Breast epithelium (tissue), 4 donors: ENCODE measurements around the gene FAM221B. TPM values are rescaled to one million over a fixed set of nuclear protein-coding genes. Genes with fewer than 3 reads are reported as not detected.

Experiments
- DNase-seq, 2 donors: peaks; one replicate each; pipeline ENCODE4 v3.0.0-alpha.2; 2019; ENCODE audit warnings: low spot score in 2 of 2
- H3K27ac ChIP-seq, 2 donors: fragments of 200-600 bp; sonication (generic) in 1 of 2; one replicate each; pipeline ENCODE4 v1.5.1; 2016 to 2019; ENCODE audit warnings: mild to moderate bottlenecking in 1 of 2
- H3K27me3 ChIP-seq, 2 donors: fragments of 200-600 bp; sonication (generic) in 1 of 2; one replicate each; pipeline versions ENCODE4 v1.5.1 to v1.6.0; 2017 to 2019; ENCODE audit warnings: control low read depth in 1 of 2, mild to moderate bottlenecking in 1 of 2
- H3K36me3 ChIP-seq: fragments of 200-600 bp; one replicate; pipeline ENCODE4 v1.5.1; 2019
- H3K4me1 ChIP-seq, 2 donors: fragments of 200-600 bp; sonication (generic); one replicate each; pipeline ENCODE4 v1.5.1; 2016 to 2019; ENCODE audit warnings: control low read depth in 1 of 2
- H3K4me3 ChIP-seq, 3 donors: fragments of 200-600 bp; sonication (generic); 1 replicate in 2 of 3; 2 replicates in 1 of 3; pipeline ENCODE4 v1.5.1; 2016 to 2019; ENCODE audit warnings: mild to moderate bottlenecking in 3 of 3, moderate library complexity in 2 of 3
- H3K9me3 ChIP-seq, 2 donors: fragments of 200-600 bp; sonication (generic) in 1 of 2; one replicate each; pipeline ENCODE4 v1.5.1; 2016 to 2019; ENCODE audit warnings: control low read depth in 1 of 2
- CTCF ChIP-seq, 3 donors: fragments of 450-650 bp; IDR thresholded peaks; one replicate each; pipeline ENCODE4 v1.5.1; 2016 to 2017; ENCODE audit warnings: antibody characterized with exemption in 3 of 3, mild to moderate bottlenecking in 3 of 3, moderate library complexity in 3 of 3
- POLR2A ChIP-seq: fragments of 450-650 bp; IDR thresholded peaks from one replicate; pipeline ENCODE4 v1.6.1; 2016; ENCODE audit warnings: antibody characterized with exemption, mild to moderate bottlenecking, moderate library complexity
- POLR2AphosphoS5 ChIP-seq, 3 donors: sonication (generic); formaldehyde crosslinking; IDR thresholded peaks; one replicate each; pipeline ENCODE4 v1.6.1; 2017; ENCODE audit warnings: antibody characterized with exemption in 3 of 3
- intact Hi-C: fragments of 100-400 bp; cut with DNase I; formaldehyde crosslinking; loops from one replicate; pipeline ENCODE4 v1.15.1; 2023; ENCODE audit warnings: low total_unique reads
- total RNA-seq, 3 donors: library from RNA; depleted of rRNA; stranded (reverse); fragments of >200 nt; gene quantifications; one replicate each; pipeline ENCODE4 v1.1.0, GENCODE V29; 2016

The FAM221B gene
- total RNA-seq, 3 donors from 2014 or later, result 0.15 TPM; not detected in 2

- intact Hi-C loops, result loop anchor here (10.0 kb wide), 1 partner anchor 1900 kb away; no protein-coding TSS in a partner anchor
- H3K4me1 ChIP-seq, result peaks cover 4 to 16% of the 10 kb centered on the region in 2 donors
- H3K27me3 ChIP-seq, result no peaks in the 10 kb centered on the region
- H3K36me3 ChIP-seq, result no peaks in the 10 kb centered on the region
- DNase-seq, result no peak
- H3K27ac ChIP-seq, result peak overlapping the region; percentile 85 to 93
- no peak for TF ChIP-seq POLR2A
- no peak for TF ChIP-seq POLR2AphosphoS5 (IDR thresholded peaks at IDR 0.05)
- TF ChIP-seq CTCF (IDR thresholded peaks at IDR 0.05), result peak in 1 of 3 donors; percentile 17
- no peak overlapping the region for H3K4me3 ChIP-seq
- no peaks in the 10 kb centered on the region for H3K9me3 ChIP-seq
Observed at GRCh38 chr9:35835216-35835632, 6.7 kb upstream of the FAM221B start.

GRCh38 chr9:35834260-35835215, 6.0 kb upstream of the FAM221B start:
- H3K36me3 ChIP-seq, result no peaks in the 10 kb centered on the region

GRCh38 chr9:35832814-35833213, 4.3 kb upstream of the FAM221B start:
- no peak overlapping the region for H3K4me3 ChIP-seq
- H3K27ac ChIP-seq, result peak overlapping the region; percentile 85 to 93
- intact Hi-C loops, result loop anchor here (5.0 to 10.0 kb wide), 2 partner anchors 176 to 1902 kb away; partner anchors contain the start of genes CCDC107 and RMRP
- H3K27me3 ChIP-seq, result no peaks in the 10 kb centered on the region
- no peaks in the 10 kb centered on the region for H3K36me3 ChIP-seq
- no peak for TF ChIP-seq POLR2A
- TF ChIP-seq CTCF (IDR thresholded peaks at IDR 0.05), result no peak
- TF ChIP-seq POLR2AphosphoS5 (IDR thresholded peaks at IDR 0.05), result peak in 1 of 3 donors; percentile 8
- no peaks in the 10 kb centered on the region for H3K9me3 ChIP-seq
- DNase-seq, result peak; percentile 62
- H3K4me1 ChIP-seq, result peaks cover 4 to 16% of the 10 kb centered on the region in 2 donors

More at GRCh38 chr9:35834260-35835215, 6.0 kb upstream of the FAM221B start:
- no peak for DNase-seq
- H3K9me3 ChIP-seq, result no peaks in the 10 kb centered on the region
- H3K27ac ChIP-seq, result peak overlapping the region; percentile 85 to 93
- no peak overlapping the region for H3K4me3 ChIP-seq
- intact Hi-C loops, result loop anchor here (5.0 to 10.0 kb wide), 2 partner anchors 177 to 1900 kb away; partner anchors contain the start of genes CCDC107 and RMRP
- H3K27me3 ChIP-seq, result no peaks in the 10 kb centered on the region
- peaks cover 4 to 16% of the 10 kb centered on the region in 2 donors for H3K4me1 ChIP-seq
- TF ChIP-seq POLR2AphosphoS5 (IDR thresholded peaks at IDR 0.05) (no peak), CTCF (IDR thresholded peaks at IDR 0.05) (no peak), POLR2A (no peak)

- Histone ChIP-seq H3K9me3 (no peaks in the 10 kb centered on the region), H3K27ac (peak overlapping the region; percentile 85 to 93), H3K4me3 (no peak overlapping the region), H3K36me3 (no peaks in the 10 kb centered on the region), H3K4me1 (peaks cover 4 to 16% of the 10 kb centered on the region in 2 donors), H3K27me3 (no peaks in the 10 kb centered on the region)
- TF ChIP-seq CTCF (IDR thresholded peaks at IDR 0.05) (no peak), POLR2AphosphoS5 (IDR thresholded peaks at IDR 0.05) (no peak), POLR2A (no peak)
- no peak for DNase-seq
- intact Hi-C loops, result loop anchor here (5.0 to 10.0 kb wide), 2 partner anchors 174 to 1904 kb away; partner anchors contain the start of genes CCDC107 and RMRP
Observed at GRCh38 chr9:35831040-35831439, 2.5 kb upstream of the FAM221B start.

- Histone ChIP-seq H3K36me3 (no peaks in the 10 kb centered on the region), H3K27ac (peak overlapping the region; percentile 93 to 99), H3K4me3 (peak overlapping the region; percentile 65 to 89 (median 77)), H3K4me1 (peaks cover 4 to 16% of the 10 kb centered on the region in 2 donors), H3K27me3 (no peaks in the 10 kb centered on the region), H3K9me3 (no peaks in the 10 kb centered on the region)
- no peak for TF ChIP-seq CTCF (IDR thresholded peaks at IDR 0.05)
- no peak for TF ChIP-seq POLR2A
- no peak for TF ChIP-seq POLR2AphosphoS5 (IDR thresholded peaks at IDR 0.05)
- no peak for DNase-seq
- intact Hi-C loops, result loop anchor here (5.0 to 10.0 kb wide), 2 partner anchors 172 to 1905 kb away; partner anchors contain the start of genes CCDC107 and RMRP
Observed at GRCh38 chr9:35829764-35830096, 1.2 kb upstream of the FAM221B start.
